ENCODE results near the gene TLR8.

Gene TLR8

DNA sequence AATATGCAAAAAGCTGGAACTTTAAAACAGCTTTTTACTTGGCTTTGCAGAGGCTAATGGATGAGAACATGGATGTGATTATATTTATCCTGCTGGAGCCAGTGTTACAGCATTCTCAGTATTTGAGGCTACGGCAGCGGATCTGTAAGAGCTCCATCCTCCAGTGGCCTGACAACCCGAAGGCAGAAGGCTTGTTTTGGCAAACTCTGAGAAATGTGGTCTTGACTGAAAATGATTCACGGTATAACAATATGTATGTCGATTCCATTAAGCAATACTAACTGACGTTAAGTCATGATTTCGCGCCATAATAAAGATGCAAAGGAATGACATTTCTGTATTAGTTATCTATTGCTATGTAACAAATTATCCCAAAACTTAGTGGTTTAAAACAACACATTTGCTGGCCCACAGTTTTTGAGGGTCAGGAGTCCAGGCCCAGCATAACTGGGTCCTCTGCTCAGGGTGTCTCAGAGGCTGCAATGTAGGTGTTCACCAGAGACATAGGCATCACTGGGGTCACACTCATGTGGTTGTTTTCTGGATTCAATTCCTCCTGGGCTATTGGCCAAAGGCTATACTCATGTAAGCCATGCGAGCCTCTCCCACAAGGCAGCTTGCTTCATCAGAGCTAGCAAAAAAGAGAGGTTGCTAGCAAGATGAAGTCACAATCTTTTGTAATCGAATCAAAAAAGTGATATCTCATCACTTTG lies 15.6 kb downstream of the TLR8 start:
- no peak overlapping the region for H3K4me3 ChIP-seq (ENCODE audit: low read depth, low read length)
- H3K27ac ChIP-seq, result no peak overlapping the region
- no peak for DNase-seq
- H3K27me3 ChIP-seq (replicated peaks), result no peaks in the 10 kb centered on the region
- no peaks in the 10 kb centered on the region for H3K36me3 ChIP-seq (replicated peaks)
- TF ChIP-seq, protein P1, sequence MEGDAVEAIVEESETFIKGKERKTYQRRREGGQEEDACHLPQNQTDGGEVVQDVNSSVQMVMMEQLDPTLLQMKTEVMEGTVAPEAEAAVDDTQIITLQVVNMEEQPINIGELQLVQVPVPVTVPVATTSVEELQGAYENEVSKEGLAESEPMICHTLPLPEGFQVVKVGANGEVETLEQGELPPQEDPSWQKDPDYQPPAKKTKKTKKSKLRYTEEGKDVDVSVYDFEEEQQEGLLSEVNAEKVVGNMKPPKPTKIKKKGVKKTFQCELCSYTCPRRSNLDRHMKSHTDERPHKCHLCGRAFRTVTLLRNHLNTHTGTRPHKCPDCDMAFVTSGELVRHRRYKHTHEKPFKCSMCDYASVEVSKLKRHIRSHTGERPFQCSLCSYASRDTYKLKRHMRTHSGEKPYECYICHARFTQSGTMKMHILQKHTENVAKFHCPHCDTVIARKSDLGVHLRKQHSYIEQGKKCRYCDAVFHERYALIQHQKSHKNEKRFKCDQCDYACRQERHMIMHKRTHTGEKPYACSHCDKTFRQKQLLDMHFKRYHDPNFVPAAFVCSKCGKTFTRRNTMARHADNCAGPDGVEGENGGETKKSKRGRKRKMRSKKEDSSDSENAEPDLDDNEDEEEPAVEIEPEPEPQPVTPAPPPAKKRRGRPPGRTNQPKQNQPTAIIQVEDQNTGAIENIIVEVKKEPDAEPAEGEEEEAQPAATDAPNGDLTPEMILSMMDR (IDR thresholded peaks at IDR 0.05; ENCODE audit: low read depth, low read length, missing control alignments), result no peak
- in situ Hi-C loops (cut with HindIII; ENCODE audit: low pct_ligation_motif_present, low sequenced_read_pairs), result no loop called here

DNA sequence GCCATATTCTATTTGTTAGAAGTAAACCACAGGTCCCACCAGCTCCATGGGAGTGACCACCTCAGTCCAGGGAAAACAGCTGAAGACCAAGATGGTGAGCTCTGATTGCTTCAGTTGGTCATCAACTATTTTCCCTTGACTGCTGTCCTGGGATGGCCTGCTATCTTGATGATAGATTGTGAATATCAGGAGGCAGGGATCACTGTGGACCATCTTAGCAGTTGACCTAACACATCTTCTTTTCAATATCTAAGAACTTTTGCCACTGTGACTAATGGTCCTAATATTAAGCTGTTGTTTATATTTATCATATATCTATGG lies 16.1 kb downstream of the TLR8 start:
- TF ChIP-seq, protein P1 (IDR thresholded peaks at IDR 0.05; ENCODE audit: low read depth, low read length, missing control alignments), result no peak

DNA sequence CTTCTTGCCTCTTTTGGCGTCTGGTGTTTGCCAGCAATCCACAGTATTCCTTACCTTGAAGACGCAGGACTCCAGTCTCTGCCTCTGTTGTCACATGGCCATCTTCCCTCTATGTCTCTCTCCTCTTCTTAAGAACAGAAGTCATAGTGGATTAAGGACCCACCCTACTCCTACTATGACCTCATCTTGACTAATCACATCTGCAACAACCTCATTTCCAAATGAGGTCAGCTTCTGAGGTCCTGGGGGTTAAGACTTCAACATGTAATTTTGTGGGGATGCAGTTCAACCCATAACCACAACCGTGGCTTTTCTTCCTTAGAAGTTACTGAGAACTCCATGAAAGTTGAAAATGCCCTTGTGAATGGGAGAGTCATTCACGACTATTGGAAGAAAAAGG lies 23.3 kb downstream of the TLR8 start:
- TF ChIP-seq, protein P1 (IDR thresholded peaks at IDR 0.05; ENCODE audit: low read depth, low read length, missing control alignments), result no peak
- in situ Hi-C loops (cut with HindIII; ENCODE audit: low pct_ligation_motif_present, low sequenced_read_pairs), result no loop called here
- no peaks in the 10 kb centered on the region for H3K27me3 ChIP-seq (replicated peaks)
- H3K27ac ChIP-seq, result no peak overlapping the region
- no peak for DNase-seq
- no peak overlapping the region for H3K4me3 ChIP-seq (ENCODE audit: low read depth, low read length)
- H3K36me3 ChIP-seq (replicated peaks), result no peaks in the 10 kb centered on the region

More for the DNA sequence above, 16.1 kb downstream of the TLR8 start:
- no peak for DNase-seq
- no peaks in the 10 kb centered on the region for H3K27me3 ChIP-seq (replicated peaks)
- no peak overlapping the region for H3K4me3 ChIP-seq (ENCODE audit: low read depth, low read length)
- H3K36me3 ChIP-seq (replicated peaks), result no peaks in the 10 kb centered on the region
- no peak overlapping the region for H3K27ac ChIP-seq
- in situ Hi-C loops (cut with HindIII; ENCODE audit: low pct_ligation_motif_present, low sequenced_read_pairs), result no loop called here

DNA sequence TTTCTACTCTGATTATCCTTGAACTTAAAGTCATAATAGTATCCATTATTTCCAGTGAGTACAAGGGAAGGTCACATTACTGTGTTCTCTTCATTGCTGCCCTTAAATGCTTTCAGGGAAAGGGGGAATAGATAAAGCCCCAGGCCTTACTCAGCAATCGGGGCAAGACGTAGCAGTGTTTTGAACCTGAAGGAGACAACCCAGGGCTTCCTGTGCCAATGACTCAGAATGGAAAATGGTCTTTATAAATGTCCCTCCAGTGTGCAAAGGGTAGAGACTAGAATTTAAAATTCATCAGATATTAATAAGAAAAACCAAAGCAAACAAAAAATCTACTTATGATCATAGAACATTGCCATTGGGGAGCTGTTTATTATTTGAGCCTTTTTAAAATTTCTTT lies 23.7 kb downstream of the TLR8 start:
- Histone ChIP-seq H3K27ac (no peak overlapping the region), H3K27me3 (replicated peaks) (no peaks in the 10 kb centered on the region), H3K36me3 (replicated peaks) (no peaks in the 10 kb centered on the region), H3K4me3 (ENCODE audit: low read depth, low read length) (no peak overlapping the region)
- in situ Hi-C loops (cut with HindIII; ENCODE audit: low pct_ligation_motif_present, low sequenced_read_pairs), result no loop called here
- no peak for DNase-seq
- TF ChIP-seq, protein P1 (IDR thresholded peaks at IDR 0.05; ENCODE audit: low read depth, low read length, missing control alignments), result no peak

DNA sequence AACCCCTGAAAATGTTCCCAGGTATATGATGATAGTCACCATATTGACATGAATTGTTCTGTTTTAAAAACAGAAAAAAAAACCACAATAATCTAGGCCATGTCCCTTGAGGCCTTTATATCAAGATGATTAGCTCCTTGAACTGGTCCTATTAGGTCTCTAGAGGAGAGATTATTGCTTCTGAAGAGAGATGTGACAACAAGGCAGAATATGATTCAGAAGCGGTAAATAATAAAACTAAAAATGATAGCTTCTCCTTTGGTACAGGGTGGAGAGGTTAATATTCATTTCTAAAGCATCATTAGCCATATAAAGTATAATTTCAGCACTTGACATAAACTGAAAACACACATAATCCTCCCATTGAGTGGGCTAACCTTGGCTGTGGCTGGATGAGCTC lies 25.8 kb downstream of the TLR8 start:
- TF ChIP-seq, protein P1 (IDR thresholded peaks at IDR 0.05; ENCODE audit: low read depth, low read length, missing control alignments), result no peak
- H3K27ac ChIP-seq, result no peak overlapping the region
- DNase-seq, result no peak
- no peaks in the 10 kb centered on the region for H3K27me3 ChIP-seq (replicated peaks)
- no peaks in the 10 kb centered on the region for H3K36me3 ChIP-seq (replicated peaks)
- no peak overlapping the region for H3K4me3 ChIP-seq (ENCODE audit: low read depth, low read length)
- in situ Hi-C loops (cut with HindIII; ENCODE audit: low pct_ligation_motif_present, low sequenced_read_pairs), result no loop called here

DNA sequence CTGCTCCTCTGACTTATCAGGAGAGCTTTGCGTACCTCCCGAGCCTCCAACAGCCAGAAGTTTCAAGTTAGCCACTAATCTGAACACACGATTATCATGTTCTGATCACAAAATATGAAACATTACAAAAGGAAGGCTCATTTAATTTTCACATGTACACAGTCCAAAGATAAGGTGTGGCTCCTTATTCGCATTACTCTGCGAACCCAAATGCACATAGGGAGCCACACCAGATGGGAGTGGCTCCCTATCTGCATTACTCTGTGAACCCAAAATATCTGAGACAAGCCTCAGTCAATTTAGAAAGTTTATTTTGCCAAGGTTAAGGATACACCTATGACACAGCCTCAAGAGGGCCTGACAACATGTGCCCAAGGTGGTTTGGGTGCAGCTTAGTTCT lies 28.4 kb downstream of the TLR8 start:
- H3K36me3 ChIP-seq (replicated peaks), result no peaks in the 10 kb centered on the region

More for the DNA sequence above, 28.4 kb downstream of the TLR8 start:
- DNase-seq, result no peak
- no peak overlapping the region for H3K27ac ChIP-seq
- no peak overlapping the region for H3K4me3 ChIP-seq (ENCODE audit: low read depth, low read length)
- no peaks in the 10 kb centered on the region for H3K27me3 ChIP-seq (replicated peaks)
- TF ChIP-seq, protein P1 (IDR thresholded peaks at IDR 0.05; ENCODE audit: low read depth, low read length, missing control alignments), result no peak
- in situ Hi-C loops (cut with HindIII; ENCODE audit: low pct_ligation_motif_present, low sequenced_read_pairs), result no loop called here
